Subcutaneous adipose tissue (tissue), 4 donors: ENCODE results near the gene CHSY3. TPM values are rescaled to one million over a fixed set of nuclear protein-coding genes. Genes with fewer than 3 reads are reported as not detected.

Source experiments
- CTCF ChIP-seq: fragments of 450-650 bp; IDR thresholded peaks from one replicate; pipeline ENCODE4 v1.5.1; 2016; ENCODE audit warnings: low read depth, mild to moderate bottlenecking, control low read depth, antibody characterized with exemption, moderate library complexity
- total RNA-seq, 4 donors: library from RNA; depleted of rRNA; stranded (reverse); fragments of >200 nt; gene quantifications; one replicate each; pipeline ENCODE4 v1.1.0, GENCODE V29; 2016

CHSY3 gene
- total RNA-seq, 4 donors from 2014 or later = 3.7 to 6.8 (median 5.9) TPM

GRCh38 chr5:130159968-130160367, 255.7 kb downstream of the CHSY3 start:
- TF ChIP-seq CTCF = no peak

GRCh38 chr5:130164966-130165365, 260.7 kb downstream of the CHSY3 start:
- TF ChIP-seq CTCF = no peak

- TF ChIP-seq CTCF = no peak
Measured at GRCh38 chr5:130166839-130167490, 262.7 kb downstream of the CHSY3 start.

GRCh38 chr5:130168211-130168610, 263.9 kb downstream of the CHSY3 start:
- no peak for TF ChIP-seq CTCF

GRCh38 chr5:130171699-130172098, 267.4 kb downstream of the CHSY3 start:
- TF ChIP-seq CTCF = no peak

- TF ChIP-seq CTCF = no peak
Measured at GRCh38 chr5:130183115-130183514, 278.9 kb downstream of the CHSY3 start.

- TF ChIP-seq CTCF = no peak
Measured at GRCh38 chr5:130189961-130190360, 285.7 kb downstream of the CHSY3 start.
